Skeletal muscle satellite cell (primary cell): ENCODE measurements around the gene PHF3.
A peak's percentile ranks its signal among the peaks of the same experiment; 100 is the strongest.

Experiments used
- H3K27me3 ChIP-seq: 2 replicates; pipeline ENCODE4 v1.7.0; 2013; ENCODE audit warnings: low read length; ENCODE audit not compliant: control insufficient read depth, insufficient read depth
- H3K36me3 ChIP-seq: 2 replicates; pipeline ENCODE4 v1.7.0; 2013; ENCODE audit warnings: mild to moderate bottlenecking, control low read depth, low read length; ENCODE audit not compliant: insufficient read depth
- H3K4me1 ChIP-seq: 2 replicates; pipeline ENCODE4 v1.7.0; 2013; ENCODE audit warnings: low read length; ENCODE audit not compliant: control insufficient read depth, insufficient read depth
- H3K4me2 ChIP-seq: 2 replicates; pipeline ENCODE4 v1.7.0; 2013; ENCODE audit warnings: mild to moderate bottlenecking, low read length
- H3K4me3 ChIP-seq: 2 replicates; pipeline ENCODE4 v1.7.0; 2013; ENCODE audit warnings: low read length
- H3K9ac ChIP-seq: 2 replicates; pipeline ENCODE4 v1.7.0; 2013; ENCODE audit warnings: mild to moderate bottlenecking, low read depth, low read length, moderate library complexity
- H3K9me3 ChIP-seq: replicated peaks from 2 replicates; pipeline ENCODE4 v1.7.0; 2013; ENCODE audit warnings: mild to moderate bottlenecking, control low read depth, low read length

The PHF3 gene

DNA sequence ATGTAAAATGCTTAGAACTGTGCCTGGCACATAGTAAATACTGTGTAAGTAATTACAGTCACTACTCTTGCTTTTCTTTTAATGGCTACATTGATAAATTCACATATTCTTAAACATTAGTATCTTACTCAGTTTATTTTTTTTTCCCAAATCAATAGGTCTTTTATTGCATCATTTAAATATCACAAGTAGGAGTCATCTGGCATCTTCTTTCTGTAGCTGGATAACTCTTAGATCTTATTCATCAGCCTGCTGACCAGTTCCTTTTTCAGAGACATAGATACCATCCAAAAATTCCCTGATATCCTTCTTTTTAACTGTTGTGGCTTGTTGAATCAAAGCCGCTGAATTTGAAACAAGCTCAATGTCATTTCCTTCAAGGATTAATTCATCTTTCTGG lies 20.0 kb upstream of the PHF3 start:
- Histone ChIP-seq H3K4me1 (no peaks in the 10 kb centered on the region), H3K27me3 (peaks cover 20% of the 10 kb centered on the region)

GRCh38 chr6:63624091-63624490 lies 11.5 kb upstream of the PHF3 start:
- H3K4me1 ChIP-seq: no peaks in the 10 kb centered on the region
- H3K9me3 ChIP-seq: no peaks in the 10 kb centered on the region
- H3K36me3 ChIP-seq: no peaks in the 10 kb centered on the region
- no peak overlapping the region for H3K4me3 ChIP-seq
- H3K9ac ChIP-seq: no peak overlapping the region
- H3K4me2 ChIP-seq: no peak overlapping the region
- H3K27me3 ChIP-seq: peaks cover 20% of the 10 kb centered on the region

More for the DNA sequence above, 20.0 kb upstream of the PHF3 start:
- Histone ChIP-seq H3K4me3 (no peak overlapping the region), H3K9me3 (no peaks in the 10 kb centered on the region), H3K36me3 (no peaks in the 10 kb centered on the region), H3K4me2 (no peak overlapping the region), H3K9ac (no peak overlapping the region)

GRCh38 chr6:63630466-63630865 lies 5.1 kb upstream of the PHF3 start:
- H3K27me3 ChIP-seq: peaks cover 13% of the 10 kb centered on the region
- H3K9ac ChIP-seq: no peak overlapping the region
- H3K4me1 ChIP-seq: peaks cover 5% of the 10 kb centered on the region
- no peak overlapping the region for H3K4me2 ChIP-seq
- no peaks in the 10 kb centered on the region for H3K9me3 ChIP-seq
- H3K36me3 ChIP-seq: no peaks in the 10 kb centered on the region
- no peak overlapping the region for H3K4me3 ChIP-seq

GRCh38 chr6:63634630-63635029 lies 972 bp upstream of the PHF3 start:
- Histone ChIP-seq H3K36me3 (no peaks in the 10 kb centered on the region), H3K27me3 (peaks cover 13% of the 10 kb centered on the region)

DNA sequence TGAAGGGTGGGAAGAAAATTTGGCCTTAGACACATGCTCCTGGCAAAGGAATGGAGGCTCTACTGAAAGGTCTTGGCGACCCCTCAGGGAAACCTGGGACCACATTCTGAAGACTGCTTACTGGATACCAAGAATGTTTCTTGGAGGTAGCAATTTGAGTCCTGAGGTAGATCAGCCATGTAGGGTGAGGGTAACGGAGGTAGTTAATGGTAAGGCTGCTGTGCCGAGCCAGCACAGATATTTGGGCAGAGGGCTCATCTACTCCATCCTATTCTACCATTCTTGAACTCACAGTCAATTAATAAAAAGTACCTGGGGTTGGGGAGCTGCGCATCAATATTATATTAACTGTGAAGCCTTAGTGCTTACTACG lies 401 bp upstream of the PHF3 start:
- Histone ChIP-seq H3K36me3 (no peaks in the 10 kb centered on the region), H3K27me3 (peaks cover 13% of the 10 kb centered on the region), H3K9ac (peak overlapping the region; percentile 96), H3K4me1 (peaks cover 28% of the 10 kb centered on the region), H3K9me3 (no peaks in the 10 kb centered on the region), H3K4me3 (peak overlapping the region; percentile 90), H3K4me2 (peak overlapping the region; percentile 90)

More at GRCh38 chr6:63634630-63635029, 972 bp upstream of the PHF3 start:
- no peaks in the 10 kb centered on the region for H3K9me3 ChIP-seq
- no peak overlapping the region for H3K4me3 ChIP-seq
- H3K4me1 ChIP-seq: peaks cover 24% of the 10 kb centered on the region
- no peak overlapping the region for H3K9ac ChIP-seq
- no peak overlapping the region for H3K4me2 ChIP-seq

- peaks cover 4% of the 10 kb centered on the region for H3K27me3 ChIP-seq
- H3K4me1 ChIP-seq: peaks cover 34% of the 10 kb centered on the region
- H3K4me2 ChIP-seq: peak overlapping the region; percentile 90
- H3K9me3 ChIP-seq: no peaks in the 10 kb centered on the region
- H3K4me3 ChIP-seq: peak overlapping the region; percentile 90
- H3K36me3 ChIP-seq: no peaks in the 10 kb centered on the region
- peak overlapping the region; percentile 96 for H3K9ac ChIP-seq
Observed at GRCh38 chr6:63636518-63637021, 968 bp downstream of the PHF3 start.

GRCh38 chr6:63637865-63638445 lies 2.4 kb downstream of the PHF3 start:
- peak overlapping the region; percentile 90 for H3K4me2 ChIP-seq
- peaks cover 34% of the 10 kb centered on the region for H3K4me1 ChIP-seq
- H3K9ac ChIP-seq: peak overlapping the region; percentile 96
- H3K4me3 ChIP-seq: peak overlapping the region; percentile 90
- no peaks in the 10 kb centered on the region for H3K36me3 ChIP-seq
- no peaks in the 10 kb centered on the region for H3K27me3 ChIP-seq
- H3K9me3 ChIP-seq: no peaks in the 10 kb centered on the region

DNA sequence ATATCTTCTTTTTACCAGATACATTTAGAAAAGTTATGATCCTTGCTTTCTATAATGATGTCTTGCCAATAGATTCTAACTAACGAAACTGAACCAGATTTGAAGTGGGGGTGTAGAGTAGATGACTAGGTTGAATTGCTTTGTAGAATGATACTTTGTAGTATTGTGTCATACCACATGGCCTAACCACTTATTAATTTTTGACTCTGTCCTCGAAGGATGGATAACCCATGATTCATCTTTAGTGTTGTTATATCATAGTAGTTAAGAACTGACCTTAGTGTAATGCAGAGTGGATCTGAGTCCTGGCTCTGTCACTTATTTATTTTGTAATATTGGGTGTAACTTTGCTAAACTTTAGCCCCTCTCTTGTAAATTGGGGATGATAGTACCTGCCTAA lies 4.5 kb downstream of the PHF3 start:
- H3K4me3 ChIP-seq: peak overlapping the region; percentile 0
- H3K4me1 ChIP-seq: peaks cover 38% of the 10 kb centered on the region

DNA sequence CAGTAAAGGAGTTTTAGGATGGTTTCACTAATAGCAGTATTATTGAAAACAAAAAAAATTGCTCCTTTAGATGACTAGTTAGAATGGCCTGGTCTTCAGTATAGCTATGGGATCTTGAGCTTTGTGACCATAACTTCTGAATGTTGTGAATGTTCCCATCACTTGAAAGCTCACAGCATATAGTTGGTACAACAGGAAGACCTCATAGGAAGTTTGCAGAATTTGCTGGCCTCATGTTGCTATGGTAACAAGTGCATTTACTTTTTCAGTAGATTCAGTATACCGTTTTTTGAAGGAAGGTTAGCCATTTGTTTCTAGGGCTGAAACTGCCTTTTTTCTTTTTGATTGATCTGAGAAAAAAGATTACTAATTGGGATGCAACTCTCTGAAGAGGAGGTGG lies 8.3 kb downstream of the PHF3 start:
- Histone ChIP-seq H3K27me3 (no peaks in the 10 kb centered on the region), H3K4me3 (no peak overlapping the region), H3K4me1 (peaks cover 25% of the 10 kb centered on the region), H3K9ac (no peak overlapping the region), H3K4me2 (no peak overlapping the region), H3K9me3 (no peaks in the 10 kb centered on the region), H3K36me3 (no peaks in the 10 kb centered on the region)

More for the DNA sequence above, 4.5 kb downstream of the PHF3 start:
- no peaks in the 10 kb centered on the region for H3K36me3 ChIP-seq
- no peaks in the 10 kb centered on the region for H3K9me3 ChIP-seq
- no peaks in the 10 kb centered on the region for H3K27me3 ChIP-seq
- no peak overlapping the region for H3K9ac ChIP-seq
- peak overlapping the region; percentile 51 for H3K4me2 ChIP-seq

DNA sequence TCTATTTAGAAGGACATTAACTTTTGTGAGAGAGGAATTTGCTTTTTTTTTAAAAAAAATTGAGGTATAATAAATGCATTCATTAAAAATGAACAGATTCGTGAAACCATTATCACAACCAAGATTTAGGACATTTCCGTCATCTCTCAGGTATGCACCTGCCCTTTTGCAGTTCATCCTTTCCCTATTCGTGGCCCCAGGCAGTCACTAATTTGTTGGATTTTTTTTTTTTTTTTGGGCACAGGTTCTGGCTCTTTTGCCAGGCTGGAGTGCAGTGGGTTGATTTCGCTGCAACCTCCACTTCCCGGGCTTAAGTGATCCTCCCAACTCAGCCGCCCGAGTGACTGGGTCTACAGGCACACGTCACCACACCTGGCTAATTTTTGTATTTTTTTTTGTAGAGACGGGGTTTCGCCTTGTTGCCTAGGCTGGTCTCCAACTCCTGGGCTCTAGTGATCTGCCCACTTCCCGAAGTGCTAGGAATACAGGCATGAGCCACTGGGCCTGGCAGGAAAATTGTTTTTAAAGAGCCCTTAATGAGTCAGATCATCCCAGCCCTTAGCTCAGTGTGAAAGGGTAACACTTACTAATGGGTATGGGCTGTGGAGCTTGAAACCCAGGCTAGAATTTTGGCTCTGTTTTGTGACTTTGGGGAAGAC lies 9.2 kb downstream of the PHF3 start:
- Histone ChIP-seq H3K36me3 (no peaks in the 10 kb centered on the region), H3K9me3 (no peaks in the 10 kb centered on the region), H3K4me2 (peak overlapping the region; percentile 26), H3K27me3 (no peaks in the 10 kb centered on the region), H3K9ac (no peak overlapping the region), H3K4me1 (peaks cover 26% of the 10 kb centered on the region), H3K4me3 (peak overlapping the region; percentile 16)

DNA sequence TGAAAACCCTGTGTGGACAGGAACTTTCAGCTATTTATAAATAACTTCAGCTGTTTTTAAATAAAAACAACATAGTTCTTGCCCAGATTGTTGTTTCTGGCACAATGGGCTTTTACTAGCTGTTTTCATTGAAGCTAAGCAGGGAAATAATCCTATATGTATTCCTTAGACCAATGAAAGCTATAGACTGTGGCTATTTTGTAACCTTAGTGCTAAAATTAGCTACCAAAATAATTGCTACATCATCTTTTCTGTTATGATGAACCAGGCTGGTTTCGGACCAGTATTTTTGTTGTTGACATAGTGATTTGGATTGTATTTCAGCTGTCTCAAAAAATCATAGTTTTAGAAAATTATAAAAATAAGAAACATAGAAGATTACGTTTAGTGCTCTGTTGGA lies 13.7 kb downstream of the PHF3 start:
- no peaks in the 10 kb centered on the region for H3K27me3 ChIP-seq
- H3K4me3 ChIP-seq: no peak overlapping the region
- peak overlapping the region; percentile 14 for H3K9ac ChIP-seq
- H3K4me1 ChIP-seq: peaks cover 24% of the 10 kb centered on the region
- H3K9me3 ChIP-seq: no peaks in the 10 kb centered on the region
- peak overlapping the region; percentile 46 for H3K4me2 ChIP-seq
- no peaks in the 10 kb centered on the region for H3K36me3 ChIP-seq

GRCh38 chr6:63649847-63650265 lies 14.3 kb downstream of the PHF3 start:
- Histone ChIP-seq H3K36me3 (no peaks in the 10 kb centered on the region), H3K4me2 (peak overlapping the region; percentile 46), H3K4me3 (no peak overlapping the region), H3K9ac (peak overlapping the region; percentile 14), H3K9me3 (no peaks in the 10 kb centered on the region), H3K4me1 (peaks cover 20% of the 10 kb centered on the region), H3K27me3 (no peaks in the 10 kb centered on the region)
